ENCODE results near the gene EXOSC6.
"Not testable (repeated sequence)": the region's sequence is repeated elsewhere in the genome, so short reads cannot be mapped to it uniquely, and the experiment has no call there.

The EXOSC6 gene

GRCh38 chr16:70251629-70252354 is at the start of gene EXOSC6:
EXOSC6 (minus strand) TSS chr16:70251940; CDS start chr16:70251900, 40 bp downstream.
- peak; percentile 93 for DNase-seq

- DNase-seq: no peak
Observed at GRCh38 chr16:70301121-70301520, 49.4 kb upstream of the EXOSC6 start.

GRCh38 chr16:70298988-70299938 is 47.5 kb upstream of the EXOSC6 start, which contains the start of gene DDX19B:
DDX19B (plus strand) TSS chr16:70299186; CDS start chr16:70299298, 112 bp downstream.
- DNase-seq: peak; percentile 66

GRCh38 chr16:70295634-70296033 is 43.9 kb upstream of the EXOSC6 start:
- DNase-seq: no peak

- no peak for DNase-seq
Observed at GRCh38 chr16:70294385-70295025, 42.8 kb upstream of the EXOSC6 start.

GRCh38 chr16:70292148-70292547 is 40.4 kb upstream of the EXOSC6 start:
- DNase-seq: not testable (repeated sequence)

GRCh38 chr16:70290949-70291519 is 39.3 kb upstream of the EXOSC6 start:
- no peak for DNase-seq

GRCh38 chr16:70289229-70290094 is 37.7 kb upstream of the EXOSC6 start, which contains the start of gene AARS1:
AARS1 (minus strand) TSS chr16:70289506; CDS start chr16:70282763, 6,743 bp downstream.
- DNase-seq: peak; percentile 99

GRCh38 chr16:70287304-70287971 is 35.7 kb upstream of the EXOSC6 start:
- not testable (repeated sequence) for DNase-seq

GRCh38 chr16:70276392-70276791 is 24.7 kb upstream of the EXOSC6 start:
- DNase-seq: no peak

GRCh38 chr16:70271696-70272095 is 20.0 kb upstream of the EXOSC6 start:
- DNase-seq: no peak

GRCh38 chr16:70270176-70270575 is 18.4 kb upstream of the EXOSC6 start:
- DNase-seq: no peak

- no peak for DNase-seq
Observed at GRCh38 chr16:70269471-70269870, 17.7 kb upstream of the EXOSC6 start.

- DNase-seq: not testable (repeated sequence)
Observed at GRCh38 chr16:70267922-70268321, 16.2 kb upstream of the EXOSC6 start.

GRCh38 chr16:70267516-70267915 is 15.8 kb upstream of the EXOSC6 start:
- peak; percentile 34 for DNase-seq

- DNase-seq: not testable (repeated sequence)
Observed at GRCh38 chr16:70259903-70260302, 8.2 kb upstream of the EXOSC6 start.

GRCh38 chr16:70258946-70259345 is 7.2 kb upstream of the EXOSC6 start:
- DNase-seq: no peak

GRCh38 chr16:70258065-70258464 is 6.3 kb upstream of the EXOSC6 start:
- DNase-seq: no peak

- no peak for DNase-seq
Observed at GRCh38 chr16:70257391-70257790, 5.7 kb upstream of the EXOSC6 start.

- DNase-seq: no peak
Observed at GRCh38 chr16:70255574-70255973, 3.8 kb upstream of the EXOSC6 start.

- DNase-seq: no peak
Observed at GRCh38 chr16:70254965-70255286, 3.2 kb upstream of the EXOSC6 start.

Data from CD4-positive, alpha-beta T cell treated with Interleukin-17A for 1 hour (primary cell).